K562 (cell line): ENCODE data around the gene DCAF15. TPM values are rescaled to one million over a fixed set of nuclear protein-coding genes. Genes with fewer than 3 reads are reported as not detected.

Experiments used
- ATAC-seq: fragments of 200-7000 bp; cut with Tn5 transposase; 3 replicates; pipeline ENCODE4 v1.9.1; 2020; ENCODE audit warnings: moderate library complexity
- BruUV-seq: library from RNA; stranded (reverse); fragments of 400-500 nt; replicated peaks from 2 replicates; lab custom pipeline; 2021; lab: Mats Ljungman, UMichigan
- CTCF ChIA-PET: fragments of 300-600 bp; formaldehyde crosslinking; extraction: SDS; loops from one replicate; lab custom pipeline; 2021; ENCODE audit warnings: low intra/inter-chr PET ratio; lab: Yijun Ruan, JAX
- POLR2A ChIA-PET: fragments of 300-600, 350-650 bp; sonication (Branson Sonifier 250); formaldehyde crosslinking; extraction: SDS; loops from one replicate; lab custom pipeline; 2021; ENCODE audit warnings: antibody characterized with exemption, inconsistent platforms; lab: Yijun Ruan, JAX
- DNase-seq, 4 experiments: peaks; one replicate each; pipeline versions ENCODE4 v3.0.0 to v3.0.0-alpha.2; 2011 to 2018; ENCODE audit warnings: low spot score in 3 of 4, mixed read lengths in 3 of 4; ENCODE audit errors: extremely low read depth in 1 of 4
- FAIRE-seq: peaks from 2 replicates; lab custom pipeline; 2011; peaks lifted over from hg19 to GRCh38; lab: Jason Lieb, UNC
- H2AFZ ChIP-seq: 2 replicates; pipeline ENCODE4 v1.6.0; 2011; ENCODE audit warnings: low read depth, low read length, control low read depth, inconsistent platforms
- H3K27ac ChIP-seq: fragments of 200-600 bp; 3 replicates; pipeline ENCODE4 v1.8.0; 2011; ENCODE audit warnings: low read depth, mild to moderate bottlenecking, control low read depth, inconsistent platforms, low read length, moderate library complexity, mixed read lengths; ENCODE audit errors: extremely low read depth
- H3K27me3 ChIP-seq, 2 experiments: fragments of 300-600 bp in 1 of 2; 2 replicates in 1 of 2; 3 replicates in 1 of 2; pipeline versions ENCODE4 v1.6.0 to v1.8.0; 2011; ENCODE audit warnings: inconsistent platforms in 2 of 2, low read length in 2 of 2, mild to moderate bottlenecking in 1 of 2, mixed read lengths in 1 of 2, moderate library complexity in 1 of 2; ENCODE audit not compliant: control insufficient read depth in 2 of 2, insufficient read depth in 2 of 2
- H3K36me3 ChIP-seq: fragments of 300-600 bp; 3 replicates; pipeline ENCODE4 v1.8.0; 2011; ENCODE audit warnings: mild to moderate bottlenecking, low read length, inconsistent platforms; ENCODE audit not compliant: control insufficient read depth, insufficient read depth
- H3K4me1 ChIP-seq, 2 experiments: fragments of 200-600 bp in 1 of 2; replicated peaks in 1 of 2; 2 replicates in 1 of 2; 3 replicates in 1 of 2; pipeline versions ENCODE4 v1.5.1 to v1.8.0; 2011; ENCODE audit warnings: inconsistent platforms in 2 of 2, low read length in 2 of 2, mild to moderate bottlenecking in 1 of 2, mixed read lengths in 1 of 2, moderate library complexity in 1 of 2; ENCODE audit not compliant: control insufficient read depth in 2 of 2, insufficient read depth in 2 of 2
- H3K4me2 ChIP-seq: 2 replicates; pipeline ENCODE4 v1.6.1; 2011; ENCODE audit warnings: low read length, control low read depth, inconsistent platforms, mixed read lengths; ENCODE audit not compliant: insufficient read depth
- H3K4me3 ChIP-seq: fragments of 200-600 bp; sonication (generic), shearing (Covaris generic); 2 replicates; pipeline ENCODE4 v1.5.1; 2016; ENCODE audit warnings: control low read depth, inconsistent platforms
- H3K79me2 ChIP-seq: fragments of 200-600 bp; 3 replicates; pipeline ENCODE4 v1.8.0; 2011; ENCODE audit warnings: low read length, inconsistent platforms; ENCODE audit not compliant: control insufficient read depth, insufficient read depth
- H3K9ac ChIP-seq, 2 experiments: 2 replicates each; pipeline versions ENCODE4 v1.6.0 to v1.6.1; 2011; ENCODE audit warnings: low read depth in 2 of 2, low read length in 2 of 2, control low read depth in 1 of 2, inconsistent platforms in 1 of 2, mild to moderate bottlenecking in 1 of 2, mixed read lengths in 1 of 2; ENCODE audit not compliant: insufficient read depth in 1 of 2
- H3K9me1 ChIP-seq: one replicate; pipeline ENCODE4 v1.6.0; 2011; ENCODE audit warnings: inconsistent platforms, mild to moderate bottlenecking, low read length, moderate library complexity; ENCODE audit not compliant: control insufficient read depth, insufficient read depth
- H3K9me3 ChIP-seq: replicated peaks from 2 replicates; pipeline ENCODE4 v1.5.1; 2011; ENCODE audit warnings: low read depth, low read length, inconsistent platforms; ENCODE audit not compliant: control insufficient read depth, insufficient read depth
- H4K20me1 ChIP-seq: replicated peaks from 2 replicates; pipeline ENCODE4 v1.6.1; 2011; ENCODE audit warnings: low read length, inconsistent platforms, mixed read lengths; ENCODE audit not compliant: control insufficient read depth, insufficient read depth
- CTBP1 ChIP-seq: fragments of 450-650 bp; IDR thresholded peaks from 2 replicates; pipeline ENCODE4 v1.6.1; 2016; ENCODE audit warnings: borderline replicate concordance
- HDAC2 ChIP-seq: fragments of 450-650 bp; IDR thresholded peaks from 2 replicates; pipeline ENCODE4 v1.6.1; 2016; ENCODE audit warnings: mild to moderate bottlenecking
- KDM1A ChIP-seq, 2 experiments: fragments of 450-650 bp; IDR thresholded peaks; 2 replicates each; pipeline ENCODE4 v1.6.1; 2016; ENCODE audit warnings: mild to moderate bottlenecking in 2 of 2
- MEIS2 ChIP-seq: fragments of 450-650 bp; IDR thresholded peaks from 2 replicates; pipeline ENCODE4 v1.6.1; 2014; ENCODE audit warnings: mild to moderate bottlenecking; ENCODE audit not compliant: partially characterized antibody
- ZNF707 ChIP-seq: fragments of 250-450 bp; sonication (Bioruptor Pico); conservative IDR thresholded peaks from 2 replicates; pipeline ENCODE4 v1.8.0; 2022; ENCODE audit warnings: inconsistent platforms, mild to moderate bottlenecking, moderate library complexity
- WGBS: fragments of 100-300 bp; shearing (Covaris generic); methylation state at CpG from one replicate; pipeline ENCODE4 v1.1.6; 2016; ENCODE audit warnings: low coverage, mixed read lengths; ENCODE audit not compliant: insufficient coverage; ENCODE audit errors: missing lambda C conversion rate; 5-methylcytosine and 5-hydroxymethylcytosine counted together
- in situ Hi-C: fragments of 300-500 bp; cut with MboI; formaldehyde crosslinking; loops from 4 replicates; pipeline ENCODE4 v1.15.0; 2018; ENCODE audit warnings: inconsistent platforms, mixed read lengths
- intact Hi-C: fragments of 100-400 bp; cut with micrococcal nuclease; formaldehyde crosslinking; loops from 2 replicates; pipeline ENCODE4 v1.14.2; 2022
- polyA plus RNA-seq, 8 experiments: library from polyadenylated mRNA; depleted of rRNA in 4 of 8; stranded (reverse) in 5 of 8; unstranded in 3 of 8; fragments of >200 nt; fragmentation: Nextera tagmentation in 2 of 8; fragmentation: Illumina TruSeq in 1 of 8; extraction: Ambion mirVana in 2 of 8; extraction: Trizol in 1 of 8; gene quantifications; 2 replicates each; pipeline versions ENCODE4 v1.2.1 to v1.2.3, GENCODE V29; 2011 to 2014; ENCODE audit warnings: inconsistent platforms in 1 of 8, missing spikeins in 1 of 8
- total RNA-seq, 7 experiments: library from RNA; depleted of rRNA in 6 of 7; stranded (reverse); fragments of >200 nt in 6 of 7; fragmentation: Illumina TruSeq in 2 of 7; extraction: Trizol in 2 of 7; gene quantifications; 2 replicates each; pipeline versions ENCODE4 v1.2.1 to v1.2.3, GENCODE V29; 2011 to 2021; ENCODE audit warnings: low replicate concordance in 1 of 7
- TF ChIP-seq, protein P1 (sequence below): sonication (generic); formaldehyde crosslinking; IDR thresholded peaks from 2 replicates; pipeline ENCODE4 v1.8.1; 2022; ENCODE audit warnings: missing genetic modification reagents
- TF ChIP-seq, protein P2 (sequence below): fragments of 250-450 bp; sonication (Bioruptor Pico); IDR thresholded peaks from 2 replicates; pipeline ENCODE4 v1.4.0; 2020

The DCAF15 gene
- total and polyA plus RNA-seq, 9 of the 15 experiments (the other 6 are each of a cell fraction or from before 2014, with no cell fraction given), result 0.17 to 68.5 (median 27.7) TPM

DNA sequence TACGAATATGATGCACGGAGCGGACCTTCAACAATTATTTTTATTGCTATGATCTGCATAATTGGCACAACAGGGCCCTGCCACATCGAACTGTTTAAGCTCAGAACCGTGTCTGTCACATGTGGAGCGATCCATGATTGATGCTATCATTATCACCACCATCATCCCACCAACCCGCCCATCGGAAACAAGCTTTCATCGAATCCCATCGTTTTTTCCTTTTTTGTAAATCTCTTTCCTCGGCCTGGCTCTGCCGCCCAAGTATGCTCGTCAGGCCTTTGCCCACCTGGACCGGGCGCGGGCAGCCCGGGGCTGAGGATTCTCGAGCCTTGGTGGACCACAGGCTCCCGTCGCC, 533 bp upstream of the DCAF15 start:
- intact Hi-C loops, result loop anchor here (2.0 to 10.0 kb wide), 2 partner anchors 53 to 83 kb away; partner anchors contain the start of gene IL27RA
- H3K4me2 ChIP-seq, result peak overlapping the region; percentile 74
- TF ChIP-seq CTBP1 (peak; percentile 59; the same call in 1 of the 2 replicates), HDAC2 (0 out of 2 replicates have a peak, but pooled peaks have one; percentile 21), ZNF707 (no peak), KDM1A (IDR thresholded peaks at IDR 0.05) (peak; percentile 7 to 27; a peak in 2 of 4 replicates), MEIS2 (peak; percentile 41)
- TF ChIP-seq, protein P1, sequence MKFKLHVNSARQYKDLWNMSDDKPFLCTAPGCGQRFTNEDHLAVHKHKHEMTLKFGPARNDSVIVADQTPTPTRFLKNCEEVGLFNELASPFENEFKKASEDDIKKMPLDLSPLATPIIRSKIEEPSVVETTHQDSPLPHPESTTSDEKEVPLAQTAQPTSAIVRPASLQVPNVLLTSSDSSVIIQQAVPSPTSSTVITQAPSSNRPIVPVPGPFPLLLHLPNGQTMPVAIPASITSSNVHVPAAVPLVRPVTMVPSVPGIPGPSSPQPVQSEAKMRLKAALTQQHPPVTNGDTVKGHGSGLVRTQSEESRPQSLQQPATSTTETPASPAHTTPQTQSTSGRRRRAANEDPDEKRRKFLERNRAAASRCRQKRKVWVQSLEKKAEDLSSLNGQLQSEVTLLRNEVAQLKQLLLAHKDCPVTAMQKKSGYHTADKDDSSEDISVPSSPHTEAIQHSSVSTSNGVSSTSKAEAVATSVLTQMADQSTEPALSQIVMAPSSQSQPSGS (CRISPR knock-in tag), result no peak
- TF ChIP-seq, protein P2, sequence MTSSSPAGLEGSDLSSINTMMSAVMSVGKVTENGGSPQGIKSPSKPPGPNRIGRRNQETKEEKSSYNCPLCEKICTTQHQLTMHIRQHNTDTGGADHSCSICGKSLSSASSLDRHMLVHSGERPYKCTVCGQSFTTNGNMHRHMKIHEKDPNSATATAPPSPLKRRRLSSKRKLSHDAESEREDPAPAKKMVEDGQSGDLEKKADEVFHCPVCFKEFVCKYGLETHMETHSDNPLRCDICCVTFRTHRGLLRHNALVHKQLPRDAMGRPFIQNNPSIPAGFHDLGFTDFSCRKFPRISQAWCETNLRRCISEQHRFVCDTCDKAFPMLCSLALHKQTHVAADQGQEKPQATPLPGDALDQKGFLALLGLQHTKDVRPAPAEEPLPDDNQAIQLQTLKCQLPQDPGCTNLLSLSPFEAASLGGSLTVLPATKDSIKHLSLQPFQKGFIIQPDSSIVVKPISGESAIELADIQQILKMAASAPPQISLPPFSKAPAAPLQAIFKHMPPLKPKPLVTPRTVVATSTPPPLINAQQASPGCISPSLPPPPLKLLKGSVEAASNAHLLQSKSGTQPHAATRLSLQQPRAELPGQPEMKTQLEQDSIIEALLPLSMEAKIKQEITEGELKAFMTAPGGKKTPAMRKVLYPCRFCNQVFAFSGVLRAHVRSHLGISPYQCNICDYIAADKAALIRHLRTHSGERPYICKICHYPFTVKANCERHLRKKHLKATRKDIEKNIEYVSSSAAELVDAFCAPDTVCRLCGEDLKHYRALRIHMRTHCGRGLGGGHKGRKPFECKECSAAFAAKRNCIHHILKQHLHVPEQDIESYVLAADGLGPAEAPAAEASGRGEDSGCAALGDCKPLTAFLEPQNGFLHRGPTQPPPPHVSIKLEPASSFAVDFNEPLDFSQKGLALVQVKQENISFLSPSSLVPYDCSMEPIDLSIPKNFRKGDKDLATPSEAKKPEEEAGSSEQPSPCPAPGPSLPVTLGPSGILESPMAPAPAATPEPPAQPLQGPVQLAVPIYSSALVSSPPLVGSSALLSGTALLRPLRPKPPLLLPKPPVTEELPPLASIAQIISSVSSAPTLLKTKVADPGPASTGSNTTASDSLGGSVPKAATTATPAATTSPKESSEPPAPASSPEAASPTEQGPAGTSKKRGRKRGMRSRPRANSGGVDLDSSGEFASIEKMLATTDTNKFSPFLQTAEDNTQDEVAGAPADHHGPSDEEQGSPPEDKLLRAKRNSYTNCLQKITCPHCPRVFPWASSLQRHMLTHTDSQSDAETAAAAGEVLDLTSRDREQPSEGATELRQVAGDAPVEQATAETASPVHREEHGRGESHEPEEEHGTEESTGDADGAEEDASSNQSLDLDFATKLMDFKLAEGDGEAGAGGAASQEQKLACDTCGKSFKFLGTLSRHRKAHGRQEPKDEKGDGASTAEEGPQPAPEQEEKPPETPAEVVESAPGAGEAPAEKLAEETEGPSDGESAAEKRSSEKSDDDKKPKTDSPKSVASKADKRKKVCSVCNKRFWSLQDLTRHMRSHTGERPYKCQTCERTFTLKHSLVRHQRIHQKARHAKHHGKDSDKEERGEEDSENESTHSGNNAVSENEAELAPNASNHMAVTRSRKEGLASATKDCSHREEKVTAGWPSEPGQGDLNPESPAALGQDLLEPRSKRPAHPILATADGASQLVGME (CRISPR knock-in tag), result peak; percentile 95
- TF ChIP-seq, all 486 proteins: peak for 5
- POLR2A ChIA-PET, result interaction anchor here (0.6 to 3.7 kb wide), 7 partner anchors 11 to 169 kb away, joined by 3 to 12 read pairs (median 3); partner anchors contain the start of gene RFX1
- H2AFZ ChIP-seq, result no peak overlapping the region
- no peak overlapping the region for H3K9ac ChIP-seq
- H3K9me1 ChIP-seq, result no peaks in the 10 kb centered on the region
- H4K20me1 ChIP-seq, result peaks cover 4% of the 10 kb centered on the region; the same call in 1 of the 2 replicates
- H3K27me3 ChIP-seq, result no peaks in the 10 kb centered on the region
- peaks cover 7 to 36% of the 10 kb centered on the region in 2 experiments; a peak in 4 of 5 replicates for H3K4me1 ChIP-seq
- CTCF ChIA-PET, result no interaction called here
- ATAC-seq (no peak), DNase-seq (no peak), FAIRE-seq (no peak)
- H3K9me3 ChIP-seq, result no peaks in the 10 kb centered on the region
- 9% methylated on average over 19 of the region's 20 CpGs for WGBS
- in situ Hi-C loops, result no loop called here
- peak overlapping the region; percentile 37 for H3K4me3 ChIP-seq
- H3K36me3 ChIP-seq, result peaks cover 32% of the 10 kb centered on the region; the same call in 2 of the 3 replicates
- no peak overlapping the region for H3K27ac ChIP-seq
- no TSS peak for BruUV-seq
- H3K79me2 ChIP-seq, result peaks cover 23% of the 10 kb centered on the region
